Pons (tissue), 1 donor: ENCODE data around the gene UQCRC1.

ENCODE experiments used
- DNase-seq: peaks from one replicate; pipeline ENCODE4 v3.0.0-alpha.2; 2016; ENCODE audit warnings: low spot score

Gene UQCRC1

DNA sequence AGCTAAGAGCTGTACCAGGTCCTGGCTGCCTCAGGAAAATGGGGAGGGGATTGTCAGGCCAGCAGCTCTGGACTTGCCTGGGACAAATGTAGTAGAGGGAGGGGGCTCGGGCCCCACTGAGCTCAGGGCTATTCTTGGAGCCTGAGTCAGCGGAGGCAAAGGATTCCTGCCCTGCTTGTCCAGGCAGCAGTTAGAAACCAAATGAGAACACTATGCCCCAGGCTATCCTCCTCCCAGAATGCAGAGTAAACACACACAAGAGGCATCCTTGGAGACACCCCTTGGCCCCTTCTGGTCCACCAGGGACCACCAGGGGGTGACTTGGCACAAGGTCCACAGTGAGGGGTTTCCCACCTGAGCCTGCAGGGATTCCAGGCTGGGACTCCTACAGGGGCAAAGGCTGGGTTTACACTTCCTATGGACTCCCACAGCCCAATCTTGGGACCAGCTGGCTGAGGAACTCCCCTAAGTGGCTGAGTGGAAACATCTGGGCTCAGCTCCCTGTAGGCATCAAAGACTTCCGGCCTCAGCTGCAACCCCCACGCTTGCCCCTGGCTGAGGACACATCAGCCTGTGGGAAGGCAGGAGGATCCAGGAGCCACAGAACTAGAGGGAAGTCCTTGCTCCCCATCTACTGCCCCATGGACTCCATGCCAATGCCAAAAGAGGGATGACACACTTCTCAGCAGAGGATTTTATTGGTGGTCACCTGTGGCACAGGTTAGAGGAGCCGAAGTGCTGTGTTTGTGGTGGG, 10.9 kb downstream of the UQCRC1 start:
- no peak for DNase-seq

DNA sequence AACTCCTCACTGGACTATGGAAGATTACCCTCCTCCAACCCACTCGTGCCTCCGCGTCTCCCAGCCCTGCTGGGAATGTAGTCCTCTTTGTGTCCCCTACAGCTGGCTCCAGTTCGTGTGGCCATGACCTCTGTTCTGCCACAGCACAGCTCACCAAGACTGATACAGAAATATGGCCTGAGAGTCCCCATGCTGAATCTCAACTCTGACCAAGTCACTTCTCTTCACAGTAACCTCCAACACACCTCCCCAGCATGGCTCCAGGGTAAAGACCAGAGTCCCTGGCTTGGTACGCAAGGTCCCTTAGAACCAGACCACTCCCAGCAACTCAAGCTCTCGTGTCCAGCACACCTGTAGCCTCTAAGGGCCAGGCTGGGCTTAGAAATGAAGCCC, 12.0 kb downstream of the UQCRC1 start:
- no peak for DNase-seq

DNA sequence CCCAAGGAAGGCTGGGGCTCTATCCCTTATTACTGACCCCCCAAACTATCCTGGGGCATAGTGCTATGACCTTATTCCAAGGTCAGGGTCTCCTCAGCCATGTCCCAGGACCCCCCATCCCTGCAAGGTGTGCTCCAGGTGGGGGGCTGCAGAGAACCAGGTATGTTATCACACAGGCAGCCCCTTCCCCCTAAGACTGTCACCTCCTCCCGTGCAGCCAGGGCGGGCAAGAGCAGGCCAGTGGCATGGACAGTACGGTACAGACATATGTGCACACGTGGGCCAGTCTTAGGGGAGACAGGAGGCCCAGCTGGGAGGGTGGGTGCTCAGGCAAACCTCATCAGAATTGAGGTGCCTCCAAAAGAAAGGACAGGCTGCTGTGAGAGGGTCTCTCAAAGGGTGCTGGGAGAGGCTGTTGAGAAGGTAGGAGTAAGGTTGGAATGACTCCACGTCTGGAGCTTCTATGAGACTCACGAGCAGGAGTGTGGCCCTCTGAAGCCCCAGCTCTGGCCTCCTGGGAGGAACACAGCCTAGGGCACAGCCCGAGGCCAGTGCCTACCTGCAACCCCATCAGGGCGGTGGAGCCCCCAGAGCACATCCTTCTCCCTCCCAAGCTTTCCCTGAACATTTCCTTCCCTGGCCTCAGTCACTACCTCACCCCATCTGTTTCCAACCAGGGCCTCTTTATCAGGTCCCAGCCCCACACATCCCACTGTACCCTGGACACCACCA, 12.6 kb downstream of the UQCRC1 start:
- no peak for DNase-seq

DNA sequence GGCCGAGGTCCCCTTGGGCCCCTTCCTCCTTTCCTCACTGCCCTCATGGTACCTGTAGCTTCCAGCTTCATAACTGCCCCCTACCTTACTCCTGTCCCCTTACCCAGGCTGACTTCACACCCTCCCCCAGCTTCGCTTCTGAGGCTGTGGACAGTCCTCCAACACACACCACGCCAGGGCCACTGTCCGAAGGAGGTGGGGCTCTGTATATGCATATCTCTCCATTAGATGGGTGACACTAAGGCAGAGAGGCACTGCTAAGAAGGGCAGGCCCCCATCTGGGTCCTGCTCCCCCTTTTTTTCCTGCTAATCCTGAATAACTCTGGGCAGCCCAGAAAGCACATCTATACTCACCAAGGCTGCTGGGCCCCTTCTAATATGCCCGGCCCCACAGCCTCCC, 13.3 kb downstream of the UQCRC1 start:
- DNase-seq = no peak

DNA sequence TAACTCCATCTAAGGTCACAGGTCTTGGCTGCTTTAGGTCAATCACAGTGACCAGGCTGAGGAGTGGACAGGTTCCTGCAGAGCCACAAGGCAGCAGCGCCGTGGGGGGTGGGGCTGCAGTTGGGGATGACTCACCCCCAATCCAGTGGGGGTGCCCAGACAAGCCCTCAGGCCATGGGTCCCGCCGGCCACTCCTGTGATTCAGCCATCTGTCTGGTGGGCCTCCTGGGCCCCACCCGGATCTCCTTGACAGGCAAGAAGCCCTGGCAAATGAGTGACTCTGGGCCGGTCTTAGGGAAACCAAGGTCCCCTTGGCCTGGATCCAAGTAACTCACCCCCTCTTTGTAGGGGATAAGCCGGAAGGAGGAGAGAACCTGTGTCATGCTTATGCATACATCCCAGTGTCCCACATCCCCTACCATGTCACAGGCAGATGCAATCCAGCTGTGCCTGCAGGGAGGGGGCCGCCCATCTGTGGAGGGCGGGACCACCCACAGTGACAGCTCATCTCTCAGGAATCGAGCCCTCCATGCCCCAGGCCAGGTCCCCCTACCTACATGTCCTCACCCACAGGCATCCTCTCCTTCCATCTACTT, 13.8 kb downstream of the UQCRC1 start:
- DNase-seq = no peak

DNA sequence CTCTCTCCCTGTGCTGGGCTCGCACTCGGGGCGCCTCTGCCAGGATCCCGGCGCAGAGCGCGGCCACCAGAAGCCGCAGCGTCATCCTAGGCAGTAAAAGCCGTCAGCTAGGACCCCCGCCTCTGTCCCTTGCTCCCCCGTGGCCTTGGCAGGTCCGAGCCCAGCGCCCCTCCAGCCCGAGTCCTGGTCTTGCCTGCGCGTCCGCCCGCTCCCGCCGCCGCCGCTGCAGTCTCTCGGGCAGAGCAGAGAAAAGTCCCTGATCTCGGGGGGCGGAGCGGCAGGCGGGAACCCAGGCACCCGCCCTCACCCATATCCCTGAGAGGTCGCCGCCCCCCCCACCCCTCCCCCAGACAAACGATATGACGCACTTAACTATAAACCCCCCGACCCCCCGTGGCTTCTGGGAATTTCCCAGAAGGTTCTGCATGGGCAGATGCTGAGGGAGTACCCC, 14.3 kb downstream of the UQCRC1 start, which contains the start of gene COL7A1:
COL7A1 (minus strand) TSS at position 255 of the 451 bp plus-strand sequence; CDS start at position 85, 170 bp downstream.
- no peak for DNase-seq

DNA sequence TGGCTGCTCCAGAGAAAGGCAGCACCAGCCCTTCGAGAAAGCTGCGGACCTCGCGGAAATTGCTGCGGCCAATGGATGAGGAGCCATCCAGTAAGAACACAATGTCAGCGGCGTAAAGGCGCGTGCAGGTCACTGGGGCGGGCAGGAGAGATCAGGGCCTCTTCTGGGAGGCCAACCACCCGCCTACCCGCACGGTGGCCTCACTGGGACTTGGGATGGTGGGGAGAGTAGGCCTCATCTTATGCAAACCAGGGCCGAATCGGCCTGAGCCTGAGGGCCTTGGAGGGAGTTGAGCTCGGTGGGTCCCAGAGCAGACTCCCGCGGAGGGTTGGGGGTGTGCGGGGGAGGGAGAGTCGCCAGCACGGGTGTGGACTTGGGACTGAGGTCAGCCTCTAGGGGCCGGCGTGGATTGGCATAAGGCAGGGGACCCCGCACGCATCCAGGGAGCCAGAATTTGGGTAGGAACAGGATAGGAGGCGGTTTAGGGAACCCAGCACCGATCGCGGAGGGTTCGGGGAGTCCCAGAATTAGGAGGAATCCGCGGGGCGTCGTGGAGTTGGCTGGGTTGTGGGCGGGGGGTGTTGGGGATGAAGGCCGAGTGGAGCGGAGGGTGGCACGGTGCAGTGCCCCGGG, 14.9 kb downstream of the UQCRC1 start:
- DNase-seq = no peak

DNA sequence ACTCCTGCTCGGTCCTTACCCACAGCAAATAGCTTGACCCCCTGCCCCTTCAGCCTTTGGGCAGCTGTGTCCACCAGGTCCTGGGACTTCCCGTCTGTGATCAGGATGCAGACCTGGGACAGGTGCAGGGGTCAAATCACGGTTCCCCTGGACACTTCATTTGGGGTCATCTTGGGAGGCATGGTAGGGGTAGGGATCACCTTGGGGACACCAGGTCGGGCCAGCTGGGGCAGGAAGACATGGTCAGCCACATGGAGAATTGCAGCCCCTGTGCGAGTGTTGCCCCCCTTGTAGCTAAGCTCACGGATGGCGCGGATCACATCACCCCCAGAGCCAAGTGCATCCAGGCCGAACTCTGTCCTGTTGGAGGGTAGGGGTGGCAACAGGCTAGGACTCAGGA, 16.1 kb downstream of the UQCRC1 start:
- DNase-seq = no peak

DNA sequence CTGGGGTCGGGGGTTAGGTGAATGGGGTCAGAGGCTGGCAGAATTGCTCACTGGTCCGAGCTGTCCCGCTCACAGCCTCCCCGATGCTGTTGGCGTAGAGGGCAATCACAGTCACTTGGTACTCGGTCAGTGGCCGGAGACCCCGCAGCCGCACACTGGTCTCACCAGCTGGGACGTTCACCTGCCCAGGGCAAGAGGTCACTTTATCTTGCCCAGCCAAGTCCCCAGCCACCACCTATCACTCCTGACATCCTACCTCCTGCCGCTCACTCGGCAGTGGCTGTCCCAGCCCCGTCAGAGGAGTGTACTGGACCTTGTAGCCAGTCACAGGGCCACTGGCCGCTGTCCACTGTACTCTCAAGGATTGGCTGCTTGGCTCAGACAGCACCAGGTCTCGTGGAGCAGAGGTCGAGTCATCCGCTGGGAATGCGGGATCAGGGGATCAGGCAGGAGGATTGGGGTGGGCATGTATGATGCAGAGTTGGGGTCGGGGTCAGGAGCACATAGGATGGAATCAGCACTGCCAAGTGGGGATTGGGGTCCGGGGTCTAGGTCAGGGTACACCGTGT, 16.8 kb downstream of the UQCRC1 start:
- DNase-seq = no peak

DNA sequence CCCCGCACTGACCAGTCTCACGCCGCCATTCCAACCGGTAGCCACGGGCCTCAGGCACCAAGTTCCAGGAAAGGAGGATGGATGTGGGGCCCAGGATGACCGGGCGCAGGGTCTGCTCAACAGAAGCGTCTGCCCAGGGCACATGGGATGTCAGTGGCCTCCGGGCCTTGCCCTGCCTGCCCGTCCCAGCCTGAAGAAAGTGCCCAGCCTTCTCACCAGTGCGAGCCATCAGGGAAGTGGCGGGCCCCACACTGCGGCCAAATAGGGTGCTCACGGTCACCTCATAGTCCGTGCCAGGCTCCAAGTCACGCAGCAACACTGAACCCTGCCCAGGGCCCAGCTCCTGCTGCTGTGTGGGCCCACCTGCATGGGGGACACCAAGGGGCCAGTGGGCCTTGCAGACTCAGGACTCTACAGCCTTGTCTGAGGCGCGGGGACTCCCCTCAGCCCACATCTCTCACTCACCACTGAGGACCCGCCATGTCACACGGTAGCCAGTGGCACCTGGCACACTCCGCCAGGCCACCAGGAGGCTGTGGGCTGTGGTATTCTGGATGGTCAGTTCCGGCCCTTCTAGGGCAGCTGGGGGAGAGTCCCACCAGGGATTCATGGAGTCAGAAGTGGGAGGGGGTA, 17.4 kb downstream of the UQCRC1 start:
- no peak for DNase-seq

DNA sequence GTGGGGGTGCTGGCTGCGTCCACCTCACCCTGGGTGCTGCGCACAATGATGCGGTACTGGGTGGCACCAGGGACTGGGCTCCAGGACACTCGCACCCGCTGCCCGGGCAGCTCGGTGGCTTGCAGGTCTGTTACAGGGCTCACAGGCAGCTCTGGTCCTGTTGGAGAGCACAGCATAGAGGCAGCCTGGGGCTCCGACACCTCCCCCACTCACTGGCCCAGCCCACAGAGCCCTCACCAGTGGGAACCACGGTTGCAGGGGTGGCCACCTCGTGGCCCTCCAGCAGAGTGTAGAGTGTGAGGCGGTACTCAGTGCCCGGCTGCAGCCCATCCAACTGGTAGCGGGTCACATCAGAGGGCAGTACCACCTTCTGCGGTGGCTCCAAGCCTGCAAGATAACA, 18.0 kb downstream of the UQCRC1 start:
- no peak for DNase-seq

DNA sequence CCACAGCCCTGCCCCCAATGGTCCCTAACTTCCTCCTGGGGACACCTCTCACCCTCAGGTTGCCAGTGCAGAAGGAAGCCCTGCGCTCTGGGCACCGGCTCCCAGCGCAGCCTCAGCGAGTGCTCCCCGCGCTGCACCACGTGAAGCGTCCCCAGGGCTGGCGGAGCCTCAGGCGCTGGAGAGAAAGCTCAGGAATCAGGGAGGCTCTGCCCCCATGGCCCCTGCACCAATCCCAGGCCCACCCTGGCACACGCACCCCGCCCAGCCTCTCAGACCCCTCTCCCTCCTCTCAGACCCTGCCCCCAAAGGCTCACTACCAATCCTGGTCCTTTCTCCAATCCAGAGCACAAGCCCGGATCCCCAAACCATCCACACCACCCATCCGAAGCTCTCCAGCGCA, 21.2 kb downstream of the UQCRC1 start:
- DNase-seq = no peak

DNA sequence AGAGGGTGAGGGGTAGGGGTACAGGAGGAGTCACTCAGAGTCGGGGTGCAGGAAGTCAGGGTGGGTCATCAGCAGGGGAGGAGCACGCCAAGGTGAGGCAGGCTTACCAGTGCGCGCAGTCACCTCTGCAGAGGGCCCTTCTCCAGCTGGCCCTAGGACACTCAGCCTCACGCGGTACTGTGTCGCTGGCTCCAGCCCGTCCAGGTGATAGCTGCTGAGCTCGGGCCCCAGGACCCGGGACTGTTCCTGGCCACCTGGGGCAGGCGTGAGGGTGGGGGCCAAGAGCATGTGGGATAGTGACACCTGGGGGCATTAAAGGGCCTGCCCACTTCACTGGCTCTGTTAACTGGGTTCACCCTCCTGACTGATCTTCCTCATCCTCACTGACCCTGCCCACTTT, 21.8 kb downstream of the UQCRC1 start:
- DNase-seq = no peak

DNA sequence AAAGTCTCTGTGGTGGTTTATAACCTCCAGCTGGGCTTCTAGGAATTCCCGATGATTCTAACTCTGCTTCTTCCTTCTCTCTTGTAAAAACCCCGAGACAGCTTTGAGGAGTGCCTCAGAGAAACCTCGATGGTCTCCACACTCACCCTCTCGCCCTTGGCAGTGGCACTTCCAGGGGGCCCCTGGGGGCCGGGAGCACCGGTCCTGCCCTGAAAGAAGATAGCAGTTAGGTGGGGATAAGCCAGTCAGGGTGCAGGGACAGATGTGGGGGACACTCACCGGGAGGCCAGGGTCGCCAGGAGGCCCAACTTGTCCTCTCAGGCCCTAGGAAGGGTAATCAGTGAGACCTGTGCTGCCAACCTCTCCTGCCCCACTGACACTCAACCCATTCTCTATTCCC, 24.0 kb downstream of the UQCRC1 start:
- DNase-seq = no peak

DNA sequence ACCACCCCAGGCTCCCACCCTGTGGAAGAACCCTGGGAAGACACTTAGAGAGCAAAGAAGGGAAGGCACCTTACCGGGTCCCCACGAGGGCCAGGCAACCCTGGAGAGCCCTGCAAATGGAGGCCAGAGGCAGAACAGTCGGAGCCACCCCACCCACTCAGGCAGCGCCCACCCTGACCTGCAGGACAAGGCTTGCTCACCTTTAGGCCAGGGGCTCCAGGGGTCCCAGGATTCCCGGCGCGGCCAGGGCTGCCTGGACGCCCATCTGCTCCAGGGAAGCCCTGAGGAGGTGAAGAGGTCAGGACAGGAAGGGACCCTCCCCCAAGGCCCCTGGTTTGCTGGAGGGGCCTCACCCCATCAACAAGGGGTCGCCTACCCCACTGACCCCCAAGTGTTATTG, 24.6 kb downstream of the UQCRC1 start:
- no peak for DNase-seq

DNA sequence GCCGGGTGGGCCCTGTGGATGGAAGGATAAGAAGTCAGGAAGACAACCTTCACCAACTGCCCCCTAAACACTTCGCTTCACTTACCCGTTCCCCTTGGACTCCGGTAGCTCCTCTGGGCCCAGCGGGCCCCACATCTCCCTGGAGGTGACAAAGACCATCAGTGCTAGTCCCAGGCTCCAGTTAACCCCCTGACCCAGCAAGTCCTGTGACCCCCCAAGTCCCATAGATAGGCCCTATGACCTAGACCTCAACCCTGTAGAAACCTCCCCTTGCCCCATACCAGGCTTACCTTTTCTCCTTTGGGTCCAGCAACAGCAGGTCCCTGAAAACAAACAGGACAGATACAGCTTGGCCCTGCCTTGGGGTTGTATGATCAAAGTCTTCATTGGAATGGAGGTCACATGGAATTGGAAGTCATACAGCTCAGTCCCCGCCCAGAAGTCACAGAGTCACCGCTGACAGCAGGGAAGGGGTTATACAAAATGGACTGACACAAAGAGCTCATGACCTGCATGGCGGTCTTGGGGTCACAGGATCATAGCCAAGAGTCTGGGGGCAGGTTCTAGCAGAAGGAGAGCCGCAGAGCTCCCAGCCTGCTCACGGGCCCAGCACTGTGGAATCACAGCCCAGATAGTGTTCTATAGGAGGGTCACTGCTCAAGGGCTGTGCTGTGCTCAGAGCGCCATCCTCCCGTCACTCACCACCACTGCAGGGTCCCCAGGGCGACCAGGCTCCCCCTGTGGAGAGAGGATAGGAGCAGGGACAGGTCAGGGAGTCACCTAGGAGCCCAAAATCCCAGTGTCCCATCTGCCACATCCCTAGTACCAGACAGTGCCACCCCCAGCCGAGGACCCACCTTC, 27.6 kb downstream of the UQCRC1 start:
- no peak for DNase-seq

DNA sequence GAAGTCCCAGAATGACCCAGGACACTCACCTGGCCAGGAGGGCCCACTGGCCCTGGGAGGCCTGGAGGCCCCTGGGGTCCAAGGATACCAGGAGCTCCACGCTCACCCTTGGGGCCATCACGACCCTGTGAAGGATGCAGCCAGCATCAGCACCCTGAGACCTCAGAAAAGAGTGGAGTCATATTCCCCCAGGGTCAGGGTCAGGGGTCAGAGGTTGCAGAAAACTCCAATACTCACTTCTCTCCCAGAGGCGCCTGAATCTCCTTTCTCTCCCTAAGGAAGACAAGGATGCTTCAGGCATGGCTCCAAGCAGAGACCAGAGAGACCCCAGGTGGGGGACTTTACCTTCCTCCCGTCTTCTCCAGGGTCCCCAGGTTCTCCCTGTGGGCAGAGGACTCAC, 32.8 kb downstream of the UQCRC1 start:
- no peak for DNase-seq

DNA sequence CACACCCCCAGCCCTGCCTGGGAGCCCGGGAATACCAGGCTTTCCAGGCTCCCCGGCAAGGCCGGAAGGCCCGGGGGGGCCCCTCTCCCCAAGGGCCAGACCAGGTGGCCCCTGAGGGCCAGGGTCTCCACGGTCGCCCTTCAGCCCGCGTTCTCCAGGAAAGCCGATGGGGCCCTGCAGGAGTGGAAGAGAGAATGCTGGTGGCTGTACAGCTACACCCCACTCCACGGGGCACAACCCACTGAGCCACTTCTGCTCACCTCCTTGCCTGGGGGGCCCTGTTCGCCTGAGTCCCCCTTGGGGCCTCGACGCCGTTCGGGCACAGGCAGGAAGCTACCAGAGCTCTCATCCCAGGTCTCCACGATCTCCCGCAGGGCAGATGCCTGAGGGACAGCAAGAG, 34.1 kb downstream of the UQCRC1 start:
- no peak for DNase-seq

DNA sequence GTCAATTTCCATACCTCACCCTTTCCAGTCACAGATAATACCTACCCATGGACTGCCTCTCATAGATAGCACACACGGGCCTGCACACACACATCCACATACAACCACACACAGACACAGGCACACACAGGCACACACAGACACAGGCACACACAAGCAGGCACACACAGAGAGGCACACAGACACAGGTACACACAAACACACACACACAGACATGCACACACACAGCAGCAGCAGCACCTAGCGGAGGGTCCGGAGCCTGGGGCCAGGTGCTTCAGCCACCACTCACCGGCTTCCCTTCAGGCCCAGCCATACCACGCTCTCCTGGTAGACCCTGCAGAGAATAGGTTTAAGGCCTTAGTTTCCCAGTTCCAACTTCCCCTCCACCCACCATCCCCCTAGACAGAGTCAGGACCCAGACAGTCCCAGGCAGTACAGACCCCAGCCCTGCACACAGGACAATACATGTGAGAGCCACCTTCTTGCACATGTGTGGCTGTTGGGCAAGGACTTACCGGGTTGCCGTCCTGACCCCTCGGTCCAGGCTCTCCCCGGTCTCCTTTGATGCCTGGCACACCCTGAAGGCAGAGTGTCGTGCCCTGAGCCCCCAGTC, 35.4 kb downstream of the UQCRC1 start:
- DNase-seq = no peak

DNA sequence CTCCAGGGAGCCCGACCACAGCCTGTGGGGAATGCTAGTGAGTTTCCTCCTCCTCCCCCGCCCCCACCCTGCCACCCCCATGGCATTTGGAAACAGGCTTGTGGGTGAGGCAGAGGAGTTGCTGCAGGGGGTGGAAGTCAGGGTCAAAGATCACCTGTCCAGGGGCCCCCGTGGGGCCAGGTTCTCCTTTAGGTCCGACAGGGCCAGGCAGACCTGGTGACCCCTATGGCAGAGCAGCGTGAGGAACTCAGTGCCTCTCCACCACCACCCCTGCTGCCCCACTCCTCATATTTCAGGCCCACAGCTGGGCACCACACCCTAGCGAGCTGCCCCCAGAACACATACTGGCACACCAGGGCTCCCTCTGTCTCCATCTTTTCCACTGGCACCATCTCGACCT, 36.9 kb downstream of the UQCRC1 start:
- DNase-seq = no peak
